GM18858 (cell line): ENCODE data around the gene DAB2.
"Not testable (repeated sequence)": the region's sequence is repeated elsewhere in the genome, so short reads cannot be mapped to it uniquely, and the experiment has no call there.

Experiments used
- ATAC-seq: cut with Tn5 transposase; IDR thresholded peaks from one replicate; pipeline ENCODE4 v1.9.1; 2021; ENCODE audit not compliant: unreplicated experiment

Gene DAB2

GRCh38 chr5:39352170-39352569 lies 72.6 kb downstream of the DAB2 start:
- ATAC-seq: no peak

GRCh38 chr5:39349484-39349883 lies 75.3 kb downstream of the DAB2 start:
- ATAC-seq: no peak

- ATAC-seq: no peak
Measured at GRCh38 chr5:39342460-39342859, 82.3 kb downstream of the DAB2 start.

- no peak for ATAC-seq
Measured at GRCh38 chr5:39341896-39342295, 82.9 kb downstream of the DAB2 start.

GRCh38 chr5:39340506-39340905 lies 84.3 kb downstream of the DAB2 start:
- no peak for ATAC-seq

GRCh38 chr5:39337252-39337915 lies 87.4 kb downstream of the DAB2 start:
- no peak for ATAC-seq

GRCh38 chr5:39334296-39334695 lies 90.5 kb downstream of the DAB2 start:
- not testable (repeated sequence) for ATAC-seq

GRCh38 chr5:39333104-39333503 lies 91.7 kb downstream of the DAB2 start:
- ATAC-seq: no peak

- no peak for ATAC-seq
Measured at GRCh38 chr5:39331861-39332381, 92.9 kb downstream of the DAB2 start.

- ATAC-seq: no peak
Measured at GRCh38 chr5:39328731-39329130, 96.0 kb downstream of the DAB2 start.

GRCh38 chr5:39323542-39323941 lies 101.2 kb downstream of the DAB2 start:
- no peak for ATAC-seq
